Upper lobe of left lung (tissue), 4 donors: ENCODE measurements around the gene TMEM178B.

Source experiments
- POLR2AphosphoS5 ChIP-seq, 2 donors: sonication (generic); formaldehyde crosslinking; IDR thresholded peaks; one replicate each; pipeline ENCODE4 v1.5.1; 2017; ENCODE audit warnings: antibody characterized with exemption in 2 of 2
- TF ChIP-seq, protein P1 (sequence below), 6 experiments: fragments of 450-650 bp in 4 of 6; fragments of 200-600 bp in 2 of 6; sonication (generic) in 2 of 6; IDR thresholded peaks; one replicate each; pipeline ENCODE4 v1.5.1; 2016 to 2019; ENCODE audit warnings: antibody characterized with exemption in 6 of 6

GRCh38 chr7:141281311-141281710 lies 207.4 kb downstream of the TMEM178B start:
- TF ChIP-seq, protein P1, sequence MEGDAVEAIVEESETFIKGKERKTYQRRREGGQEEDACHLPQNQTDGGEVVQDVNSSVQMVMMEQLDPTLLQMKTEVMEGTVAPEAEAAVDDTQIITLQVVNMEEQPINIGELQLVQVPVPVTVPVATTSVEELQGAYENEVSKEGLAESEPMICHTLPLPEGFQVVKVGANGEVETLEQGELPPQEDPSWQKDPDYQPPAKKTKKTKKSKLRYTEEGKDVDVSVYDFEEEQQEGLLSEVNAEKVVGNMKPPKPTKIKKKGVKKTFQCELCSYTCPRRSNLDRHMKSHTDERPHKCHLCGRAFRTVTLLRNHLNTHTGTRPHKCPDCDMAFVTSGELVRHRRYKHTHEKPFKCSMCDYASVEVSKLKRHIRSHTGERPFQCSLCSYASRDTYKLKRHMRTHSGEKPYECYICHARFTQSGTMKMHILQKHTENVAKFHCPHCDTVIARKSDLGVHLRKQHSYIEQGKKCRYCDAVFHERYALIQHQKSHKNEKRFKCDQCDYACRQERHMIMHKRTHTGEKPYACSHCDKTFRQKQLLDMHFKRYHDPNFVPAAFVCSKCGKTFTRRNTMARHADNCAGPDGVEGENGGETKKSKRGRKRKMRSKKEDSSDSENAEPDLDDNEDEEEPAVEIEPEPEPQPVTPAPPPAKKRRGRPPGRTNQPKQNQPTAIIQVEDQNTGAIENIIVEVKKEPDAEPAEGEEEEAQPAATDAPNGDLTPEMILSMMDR (IDR thresholded peaks at IDR 0.05): no peak
- TF ChIP-seq POLR2AphosphoS5 (IDR thresholded peaks at IDR 0.05): no peak
